K562 (cell line): Measurements from ENCODE around the gene PREB. TPM values are rescaled to one million over a fixed set of nuclear protein-coding genes. Genes with fewer than 3 reads are reported as not detected.

Experiments used
- CHAMP1 ChIP-seq: fragments of 450-650 bp; IDR thresholded peaks from 2 replicates; pipeline ENCODE4 v1.6.1; 2016; ENCODE audit warnings: mild to moderate bottlenecking
- ESRRA ChIP-seq: fragments of 450-650 bp; IDR thresholded peaks from 2 replicates; pipeline ENCODE4 v1.6.1; 2014; ENCODE audit warnings: low read depth, mild to moderate bottlenecking, moderate library complexity, borderline replicate concordance
- HINFP ChIP-seq: fragments of 450-650 bp; conservative IDR thresholded peaks from 2 replicates; pipeline ENCODE4 v1.6.1; 2016; ENCODE audit warnings: missing genetic modification characterization, low read depth, mild to moderate bottlenecking, control low read depth, missing compliant biosample characterization
- HMG20B ChIP-seq: fragments of 250-450 bp; sonication (Bioruptor Pico); IDR thresholded peaks from 2 replicates; pipeline ENCODE4 v1.5.0; 2021; ENCODE audit warnings: mild to moderate bottlenecking
- LCOR ChIP-seq: sonication (generic); formaldehyde crosslinking; IDR thresholded peaks from 2 replicates; pipeline ENCODE4 v1.8.0; 2022; ENCODE audit warnings: mild to moderate bottlenecking, missing genetic modification reagents
- MITF ChIP-seq: IDR thresholded peaks from 2 replicates; pipeline ENCODE4 v1.6.1; 2014; ENCODE audit warnings: antibody characterized with exemption
- MXI1 ChIP-seq: IDR thresholded peaks from 2 replicates; pipeline ENCODE4 v1.6.1; 2011; ENCODE audit warnings: low read depth, mild to moderate bottlenecking, improper control_type of control experiment, low read length
- NELFE ChIP-seq: IDR thresholded peaks from 2 replicates; pipeline ENCODE4 v1.6.1; 2011; ENCODE audit warnings: mild to moderate bottlenecking; ENCODE audit not compliant: insufficient read depth, insufficient read length
- NFIC ChIP-seq: fragments of 450-650 bp; IDR thresholded peaks from 2 replicates; pipeline ENCODE4 v1.6.1; 2017; ENCODE audit warnings: mild to moderate bottlenecking, inconsistent platforms
- NR2C1 ChIP-seq, 2 experiments: fragments of 450-650 bp; IDR thresholded peaks; 2 replicates each; pipeline ENCODE4 v1.6.1; 2017; ENCODE audit warnings: mild to moderate bottlenecking in 2 of 2, antibody characterized with exemption in 1 of 2, inconsistent platforms in 1 of 2, missing compliant biosample characterization in 1 of 2, missing genetic modification characterization in 1 of 2
- PTTG1 ChIP-seq: fragments of 450-650 bp; IDR thresholded peaks from 2 replicates; pipeline ENCODE4 v1.6.1; 2016; ENCODE audit warnings: low read depth, mild to moderate bottlenecking, missing genetic modification characterization, missing compliant biosample characterization
- SMARCA4 ChIP-seq: fragments of 450-650 bp; IDR thresholded peaks from 2 replicates; pipeline ENCODE4 v1.6.1; 2016
- SOX6 ChIP-seq: fragments of 450-650 bp; IDR thresholded peaks from 2 replicates; pipeline ENCODE4 v1.6.1; 2014; ENCODE audit warnings: mild to moderate bottlenecking
- STAG1 ChIP-seq: sonication (generic); formaldehyde crosslinking; IDR thresholded peaks from 2 replicates; pipeline ENCODE4 v1.5.0; 2020; ENCODE audit warnings: missing genetic modification reagents, borderline replicate concordance
- WHSC1 ChIP-seq: IDR thresholded peaks from one replicate; pipeline ENCODE4 v1.6.1; 2012; ENCODE audit warnings: low read length, control low read depth, inconsistent platforms
- polyA plus RNA-seq, 8 experiments: library from polyadenylated mRNA; depleted of rRNA in 4 of 8; stranded (reverse) in 5 of 8; unstranded in 3 of 8; fragments of >200 nt; fragmentation: Nextera tagmentation in 2 of 8; fragmentation: Illumina TruSeq in 1 of 8; extraction: Ambion mirVana in 2 of 8; extraction: Trizol in 1 of 8; gene quantifications; 2 replicates each; pipeline versions ENCODE4 v1.2.1 to v1.2.3, GENCODE V29; 2011 to 2014; ENCODE audit warnings: inconsistent platforms in 1 of 8, missing spikeins in 1 of 8
- total RNA-seq, 7 experiments: library from RNA; depleted of rRNA in 6 of 7; stranded (reverse); fragments of >200 nt in 6 of 7; fragmentation: Illumina TruSeq in 2 of 7; extraction: Trizol in 2 of 7; gene quantifications; 2 replicates each; pipeline versions ENCODE4 v1.2.1 to v1.2.3, GENCODE V29; 2011 to 2021; ENCODE audit warnings: low replicate concordance in 1 of 7
- TF ChIP-seq, protein P1 (sequence below), 3 experiments: IDR thresholded peaks in 2 of 3; conservative IDR thresholded peaks in 1 of 3; 2 replicates each; pipeline ENCODE4 v1.5.1; 2011 to 2012; ENCODE audit warnings: low read length in 3 of 3, mild to moderate bottlenecking in 3 of 3, control low read depth in 2 of 3, improper control_type of control experiment in 1 of 3, inconsistent platforms in 1 of 3, low read depth in 1 of 3, mixed read lengths in 1 of 3, moderate library complexity in 1 of 3; ENCODE audit not compliant: insufficient read depth in 2 of 3
- TF ChIP-seq, protein P2 (sequence below): IDR thresholded peaks from 2 replicates; pipeline ENCODE4 v1.6.1; 2011; ENCODE audit warnings: borderline replicate concordance, low read depth, mild to moderate bottlenecking, moderate library complexity, low read length; ENCODE audit not compliant: insufficient read depth, poor library complexity, severe bottlenecking

PREB gene
- total and polyA plus RNA-seq, 9 of the 15 experiments (the other 6 are each of a cell fraction or from before 2014, with no cell fraction given): 35.1 to 84.2 (median 67.2) TPM

- TF ChIP-seq MXI1 (no peak), CHAMP1 (no peak), NR2C1 (IDR thresholded peaks at IDR 0.05) (no peak), NR2C1 (tag; IDR thresholded peaks at IDR 0.05) (peak; percentile 52), SMARCA4 (no peak), SOX6 (no peak), NELFE (no peak), WHSC1 (no peak), HINFP (tag) (no peak), HMG20B (CRISPR knock-in tag) (no peak), LCOR (CRISPR knock-in tag) (no peak), MITF (no peak), ESRRA (no peak), NFIC (no peak; the same call in 1 of the 2 replicates), STAG1 (CRISPR knock-in tag) (no peak), PTTG1 (tag) (no peak)
- TF ChIP-seq, protein P1, sequence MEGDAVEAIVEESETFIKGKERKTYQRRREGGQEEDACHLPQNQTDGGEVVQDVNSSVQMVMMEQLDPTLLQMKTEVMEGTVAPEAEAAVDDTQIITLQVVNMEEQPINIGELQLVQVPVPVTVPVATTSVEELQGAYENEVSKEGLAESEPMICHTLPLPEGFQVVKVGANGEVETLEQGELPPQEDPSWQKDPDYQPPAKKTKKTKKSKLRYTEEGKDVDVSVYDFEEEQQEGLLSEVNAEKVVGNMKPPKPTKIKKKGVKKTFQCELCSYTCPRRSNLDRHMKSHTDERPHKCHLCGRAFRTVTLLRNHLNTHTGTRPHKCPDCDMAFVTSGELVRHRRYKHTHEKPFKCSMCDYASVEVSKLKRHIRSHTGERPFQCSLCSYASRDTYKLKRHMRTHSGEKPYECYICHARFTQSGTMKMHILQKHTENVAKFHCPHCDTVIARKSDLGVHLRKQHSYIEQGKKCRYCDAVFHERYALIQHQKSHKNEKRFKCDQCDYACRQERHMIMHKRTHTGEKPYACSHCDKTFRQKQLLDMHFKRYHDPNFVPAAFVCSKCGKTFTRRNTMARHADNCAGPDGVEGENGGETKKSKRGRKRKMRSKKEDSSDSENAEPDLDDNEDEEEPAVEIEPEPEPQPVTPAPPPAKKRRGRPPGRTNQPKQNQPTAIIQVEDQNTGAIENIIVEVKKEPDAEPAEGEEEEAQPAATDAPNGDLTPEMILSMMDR (IDR thresholded peaks at IDR 0.05 in 2 of 3, conservative IDR thresholded peaks at IDR 0.05 in 1 of 3; ENCODE audit: insufficient read depth in 2 of 3, low read depth in 1 of 3, low read length in 3 of 3): no peak
- TF ChIP-seq, protein P2, sequence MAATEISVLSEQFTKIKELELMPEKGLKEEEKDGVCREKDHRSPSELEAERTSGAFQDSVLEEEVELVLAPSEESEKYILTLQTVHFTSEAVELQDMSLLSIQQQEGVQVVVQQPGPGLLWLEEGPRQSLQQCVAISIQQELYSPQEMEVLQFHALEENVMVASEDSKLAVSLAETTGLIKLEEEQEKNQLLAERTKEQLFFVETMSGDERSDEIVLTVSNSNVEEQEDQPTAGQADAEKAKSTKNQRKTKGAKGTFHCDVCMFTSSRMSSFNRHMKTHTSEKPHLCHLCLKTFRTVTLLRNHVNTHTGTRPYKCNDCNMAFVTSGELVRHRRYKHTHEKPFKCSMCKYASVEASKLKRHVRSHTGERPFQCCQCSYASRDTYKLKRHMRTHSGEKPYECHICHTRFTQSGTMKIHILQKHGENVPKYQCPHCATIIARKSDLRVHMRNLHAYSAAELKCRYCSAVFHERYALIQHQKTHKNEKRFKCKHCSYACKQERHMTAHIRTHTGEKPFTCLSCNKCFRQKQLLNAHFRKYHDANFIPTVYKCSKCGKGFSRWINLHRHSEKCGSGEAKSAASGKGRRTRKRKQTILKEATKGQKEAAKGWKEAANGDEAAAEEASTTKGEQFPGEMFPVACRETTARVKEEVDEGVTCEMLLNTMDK: no peak
These were observed 38.4 kb downstream of the PREB start (continued) for GRCh38 chr2:27095745-27096651.
